ENCODE results near the gene MREG. TPM values are rescaled to one million over a fixed set of nuclear protein-coding genes. Genes with fewer than 3 reads are reported as not detected.

MREG gene
- polyA plus RNA-seq, 3 donors: 0.14 to 0.47 TPM; not detected in 1

DNA sequence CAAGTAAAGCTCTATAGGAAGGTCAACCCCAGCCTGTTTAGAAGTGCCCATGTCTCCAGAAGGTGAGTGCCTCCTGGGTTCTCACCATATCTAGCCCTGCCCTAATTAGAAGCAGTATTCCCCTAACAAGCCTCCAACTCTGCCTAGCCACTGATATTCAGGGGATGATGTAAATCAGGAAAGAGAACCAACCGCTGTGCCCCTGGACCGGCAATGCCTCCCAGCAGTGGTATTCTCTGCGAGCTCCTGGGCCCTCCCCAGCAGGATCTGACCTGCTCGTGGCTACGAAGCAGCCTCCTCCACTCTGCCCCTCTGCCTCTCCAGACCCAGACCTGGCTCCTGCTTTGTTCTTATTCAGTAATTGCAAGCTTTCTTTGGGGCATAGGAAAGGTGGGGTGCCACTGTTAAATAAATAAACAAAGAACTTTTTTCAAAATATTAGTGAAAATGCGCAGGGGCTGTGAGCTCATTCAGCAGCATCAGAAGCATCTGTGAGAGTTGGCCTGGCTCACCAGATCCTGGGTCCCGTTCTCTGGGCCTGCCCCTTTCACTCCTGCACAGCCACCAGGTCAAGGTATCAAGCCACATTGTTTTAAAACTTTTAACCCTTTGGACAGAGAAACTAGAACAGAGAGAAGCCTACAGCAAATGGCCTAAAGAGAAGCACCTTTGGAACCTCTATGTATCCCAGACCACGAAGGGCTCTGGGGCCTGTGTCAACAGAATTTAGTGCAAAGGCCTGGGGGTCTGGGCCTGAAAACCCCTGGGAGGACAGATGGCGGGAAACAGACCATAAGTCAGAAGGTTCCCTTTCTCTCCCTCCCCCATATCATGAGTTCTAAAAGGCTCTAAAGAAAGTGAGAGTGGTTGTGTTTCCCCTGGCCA, 11.9 kb downstream of the MREG start:
- Mint-ChIP-seq H3K9me3 (peaks cover 0 to 1% (median 0%) of the 10 kb centered on the region in 7 donors), H3K27me3 (ENCODE audit: low read depth in 3 of 3) (peaks cover 0 to 3% (median 2%) of the 10 kb centered on the region in 3 donors), H3K4me3 (no peak overlapping the region), H3K4me1 (peaks cover 28% of the 10 kb centered on the region), H3K36me3 (peaks cover 3 to 14% of the 10 kb centered on the region in 2 donors), H3K27ac (peak overlapping the region in 1 of 7 donors; percentile 28)
- H3K9ac ChIP-seq (ENCODE audit: insufficient read depth, low read length, poor library complexity, severe bottlenecking): no peak overlapping the region
- intact Hi-C loops (cut with micrococcal nuclease): no loop called here
- no peak overlapping the region for H3K4me3 ChIP-seq (replicated peaks in 1 of 3; ENCODE audit: low read depth in 2 of 3, low read length in 3 of 3)
- no peaks in the 10 kb centered on the region for H3K36me3 ChIP-seq (replicated peaks in 1 of 2; ENCODE audit: control insufficient read depth in 1 of 2, insufficient read depth in 2 of 2, low read length in 2 of 2)
- H4K20me1 ChIP-seq (ENCODE audit: insufficient read depth, low read length): no peaks in the 10 kb centered on the region
- H3K4me1 ChIP-seq (ENCODE audit: control insufficient read depth in 1 of 2, insufficient read depth in 2 of 2, low read length in 2 of 2): peaks cover 7 to 14% of the 10 kb centered on the region in 2 donors
- no peak overlapping the region for H2AFZ ChIP-seq (ENCODE audit: insufficient read depth, low read depth, low read length, poor library complexity, severe bottlenecking)
- no peak overlapping the region for H3K27ac ChIP-seq (ENCODE audit: low read depth in 1 of 2, low read length in 2 of 2)
- no peaks in the 10 kb centered on the region for H3K27me3 ChIP-seq (ENCODE audit: control insufficient read depth in 2 of 2, insufficient read depth in 2 of 2, low read length in 2 of 2)
- H3K9me3 ChIP-seq (replicated peaks in 1 of 2; ENCODE audit: control insufficient read depth in 1 of 2, insufficient read depth in 1 of 2, low read length in 2 of 2): no peaks in the 10 kb centered on the region
- 37% methylated on average over 3 of the region's 9 CpGs for WGBS (ENCODE audit: insufficient coverage)
- no peak for DNase-seq
- no peak overlapping the region for H3K4me2 ChIP-seq (replicated peaks; ENCODE audit: extremely low read depth, low read length, poor library complexity, severe bottlenecking)
- TF ChIP-seq, protein P1, sequence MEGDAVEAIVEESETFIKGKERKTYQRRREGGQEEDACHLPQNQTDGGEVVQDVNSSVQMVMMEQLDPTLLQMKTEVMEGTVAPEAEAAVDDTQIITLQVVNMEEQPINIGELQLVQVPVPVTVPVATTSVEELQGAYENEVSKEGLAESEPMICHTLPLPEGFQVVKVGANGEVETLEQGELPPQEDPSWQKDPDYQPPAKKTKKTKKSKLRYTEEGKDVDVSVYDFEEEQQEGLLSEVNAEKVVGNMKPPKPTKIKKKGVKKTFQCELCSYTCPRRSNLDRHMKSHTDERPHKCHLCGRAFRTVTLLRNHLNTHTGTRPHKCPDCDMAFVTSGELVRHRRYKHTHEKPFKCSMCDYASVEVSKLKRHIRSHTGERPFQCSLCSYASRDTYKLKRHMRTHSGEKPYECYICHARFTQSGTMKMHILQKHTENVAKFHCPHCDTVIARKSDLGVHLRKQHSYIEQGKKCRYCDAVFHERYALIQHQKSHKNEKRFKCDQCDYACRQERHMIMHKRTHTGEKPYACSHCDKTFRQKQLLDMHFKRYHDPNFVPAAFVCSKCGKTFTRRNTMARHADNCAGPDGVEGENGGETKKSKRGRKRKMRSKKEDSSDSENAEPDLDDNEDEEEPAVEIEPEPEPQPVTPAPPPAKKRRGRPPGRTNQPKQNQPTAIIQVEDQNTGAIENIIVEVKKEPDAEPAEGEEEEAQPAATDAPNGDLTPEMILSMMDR (IDR thresholded peaks at IDR 0.05): no peak
- H3K79me2 ChIP-seq (ENCODE audit: insufficient read depth, low read length): no peaks in the 10 kb centered on the region

DNA sequence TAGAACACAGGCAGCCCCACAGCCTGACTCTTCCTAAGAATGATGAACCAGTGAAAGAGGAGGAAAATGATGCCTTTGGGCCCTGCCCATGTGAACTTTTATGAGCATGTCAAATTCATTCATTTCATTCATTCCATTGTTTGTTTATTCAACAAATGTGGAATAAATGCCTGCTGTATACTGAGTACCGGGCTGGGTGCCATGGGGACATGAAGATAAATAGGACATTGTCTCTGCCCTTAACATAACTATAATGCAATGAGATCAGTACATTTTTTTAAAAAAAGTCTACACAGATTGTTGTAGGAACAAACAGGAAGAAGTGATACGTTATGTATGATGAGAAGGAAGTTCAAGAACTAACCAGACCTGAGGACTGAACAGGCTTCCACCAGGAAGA, 14.7 kb downstream of the MREG start:
- H3K27me3 Mint-ChIP-seq (ENCODE audit: low read depth in 3 of 3): no peaks in the 10 kb centered on the region

More for the DNA sequence above, 14.7 kb downstream of the MREG start:
- Histone ChIP-seq H3K9ac (ENCODE audit: insufficient read depth, low read length, poor library complexity, severe bottlenecking) (no peak overlapping the region), H2AFZ (ENCODE audit: insufficient read depth, low read depth, low read length, poor library complexity, severe bottlenecking) (no peak overlapping the region), H3K36me3 (replicated peaks in 1 of 2; ENCODE audit: control insufficient read depth in 1 of 2, insufficient read depth in 2 of 2, low read length in 2 of 2) (peaks cover 0 to 8% of the 10 kb centered on the region in 2 donors), H3K4me2 (replicated peaks; ENCODE audit: extremely low read depth, low read length, poor library complexity, severe bottlenecking) (no peak overlapping the region), H3K27ac (ENCODE audit: low read depth in 1 of 2, low read length in 2 of 2) (no peak overlapping the region), H3K79me2 (ENCODE audit: insufficient read depth, low read length) (no peaks in the 10 kb centered on the region), H3K9me3 (replicated peaks in 1 of 2; ENCODE audit: control insufficient read depth in 1 of 2, insufficient read depth in 1 of 2, low read length in 2 of 2) (no peaks in the 10 kb centered on the region), H3K27me3 (ENCODE audit: control insufficient read depth in 2 of 2, insufficient read depth in 2 of 2, low read length in 2 of 2) (no peaks in the 10 kb centered on the region), H3K4me3 (replicated peaks in 1 of 3; ENCODE audit: low read depth in 2 of 3, low read length in 3 of 3) (no peak overlapping the region), H4K20me1 (ENCODE audit: insufficient read depth, low read length) (no peaks in the 10 kb centered on the region), H3K4me1 (ENCODE audit: control insufficient read depth in 1 of 2, insufficient read depth in 2 of 2, low read length in 2 of 2) (peaks cover 2 to 5% of the 10 kb centered on the region in 2 donors)
- Mint-ChIP-seq H3K36me3 (peaks cover 19% of the 10 kb centered on the region in 2 donors), H3K9me3 (peaks cover 0 to 4% (median 1%) of the 10 kb centered on the region in 7 donors), H3K27ac (no peak overlapping the region), H3K4me3 (no peak overlapping the region), H3K4me1 (peaks cover 17% of the 10 kb centered on the region)
- no peak for DNase-seq
- TF ChIP-seq, protein P1 (IDR thresholded peaks at IDR 0.05): no peak
- WGBS (ENCODE audit: insufficient coverage): 0% methylated on average over 1 of the region's 2 CpGs
- intact Hi-C loops (cut with micrococcal nuclease): no loop called here
